Activated CD4-positive, alpha-beta memory T cell treated with anti-CD3 and anti-CD28 coated beads, Interleukin-2, amount 10 ng/mL, durations not matched to agents 7 days and 5 days (primary cell): ENCODE results near the gene USP17L15. TPM values are rescaled to one million over a fixed set of nuclear protein-coding genes. Genes with fewer than 3 reads are reported as not detected.
"Not testable (repeated sequence)": the region's sequence is repeated elsewhere in the genome, so short reads cannot be mapped to it uniquely, and the experiment has no call there.

Experiments
- CTCF ChIA-PET: fragments of 350-600 bp; sonication (Branson Sonifier 250); formaldehyde crosslinking; loops from one replicate; lab custom pipeline; 2021; ENCODE audit warnings: antibody characterized with exemption, inconsistent platforms; lab: Charles Lee
- POLR2A ChIA-PET: fragments of 350-600 bp; sonication (Branson Sonifier 250); formaldehyde crosslinking; loops from one replicate; lab custom pipeline; 2021; ENCODE audit warnings: antibody characterized with exemption; lab: Charles Lee
- DNase-seq: peaks from one replicate; pipeline ENCODE4 v3.0.0-alpha.2; 2020
- H3K27ac Mint-ChIP-seq: one replicate; pipeline ENCODE4 v1.8.0; 2021; ENCODE audit warnings: mild to moderate bottlenecking, mixed read lengths
- H3K27me3 Mint-ChIP-seq: one replicate; pipeline ENCODE4 v1.8.0; 2021; ENCODE audit warnings: mixed read lengths
- H3K36me3 Mint-ChIP-seq: one replicate; pipeline ENCODE4 v1.8.0; 2021; ENCODE audit warnings: low read depth, mixed read lengths
- H3K4me1 Mint-ChIP-seq: one replicate; pipeline ENCODE4 v1.8.0; 2021; ENCODE audit warnings: mixed read lengths
- H3K4me3 Mint-ChIP-seq: one replicate; pipeline ENCODE4 v1.8.0; 2021; ENCODE audit warnings: mild to moderate bottlenecking, mixed read lengths
- H3K9me3 Mint-ChIP-seq: one replicate; pipeline ENCODE4 v1.8.0; 2021; ENCODE audit warnings: mixed read lengths
- total RNA-seq, 2 experiments: library from RNA; stranded (reverse); gene quantifications; one replicate each; pipeline ENCODE4 v1.2.3, GENCODE V29; 2021

Gene USP17L15
- not detected for total RNA-seq

DNA sequence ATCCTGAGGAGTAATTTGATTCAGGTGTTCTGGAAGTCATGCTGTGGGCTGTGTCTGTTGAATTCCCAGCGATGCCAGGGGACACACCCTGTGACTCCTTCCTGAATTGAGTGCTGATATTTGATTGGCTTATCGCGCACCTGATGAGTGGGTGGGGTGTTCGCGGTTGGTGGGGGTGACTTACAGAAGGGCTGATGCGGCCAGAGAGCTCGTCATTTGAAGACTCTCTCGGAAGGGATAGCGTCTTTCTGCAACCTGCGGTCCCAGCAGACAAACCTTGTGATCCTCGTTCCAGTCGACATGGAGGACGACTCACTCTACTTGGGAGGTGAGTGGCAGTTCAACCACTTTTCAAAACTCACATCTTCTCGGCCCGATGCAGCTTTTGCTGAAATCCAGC lies at the start of gene USP17L15:
Gene USP17L15, plus strand, starts transcription at position 301 of the 400 bp plus-strand sequence. Its CDS starts 0 bp downstream, at position 301.
- DNase-seq, CTCF ChIA-PET, H3K27me3 Mint-ChIP-seq, POLR2A ChIA-PET, H3K27ac Mint-ChIP-seq, H3K4me3 Mint-ChIP-seq, H3K9me3 Mint-ChIP-seq, H3K36me3 Mint-ChIP-seq, H3K4me1 Mint-ChIP-seq: not testable (repeated sequence)

GRCh38 chr4:9210357-9210756 lies 23.8 kb upstream of the USP17L15 start, which contains the start of gene USP17L10:
Gene USP17L10, plus strand, starts transcription at chr4:9210657. Its CDS starts 0 bp downstream, at chr4:9210657.
- H3K27ac Mint-ChIP-seq, POLR2A ChIA-PET, H3K4me1 Mint-ChIP-seq, H3K36me3 Mint-ChIP-seq, CTCF ChIA-PET, H3K9me3 Mint-ChIP-seq, H3K27me3 Mint-ChIP-seq, H3K4me3 Mint-ChIP-seq, DNase-seq: not testable (repeated sequence)

- H3K4me1 Mint-ChIP-seq, H3K27ac Mint-ChIP-seq, H3K9me3 Mint-ChIP-seq, H3K4me3 Mint-ChIP-seq, H3K27me3 Mint-ChIP-seq, H3K36me3 Mint-ChIP-seq, DNase-seq, POLR2A ChIA-PET, CTCF ChIA-PET: not testable (repeated sequence)
These were observed 19.5 kb upstream of the USP17L15 start for GRCh38 chr4:9214701-9215100.

DNA sequence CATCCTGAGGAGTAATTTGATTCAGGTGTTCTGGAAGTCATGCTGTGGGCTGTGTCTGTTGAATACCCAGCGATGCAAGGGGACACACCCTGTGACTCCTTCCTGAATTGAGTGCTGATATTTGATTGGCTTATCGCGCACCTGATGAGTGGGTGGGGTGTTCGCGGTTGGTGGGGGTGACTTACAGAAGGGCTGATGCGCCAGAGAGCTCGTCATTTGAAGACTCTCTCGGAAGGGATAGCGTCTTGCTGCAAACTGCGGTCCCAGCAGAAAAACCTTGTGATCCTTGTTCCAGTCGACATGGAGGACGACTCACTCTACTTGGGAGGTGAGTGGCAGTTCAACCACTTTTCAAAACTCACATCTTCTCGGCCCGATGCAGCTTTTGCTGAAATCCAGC lies 19.1 kb upstream of the USP17L15 start, which contains the start of gene USP17L11:
Gene USP17L11, plus strand, starts transcription at position 301 of the 400 bp plus-strand sequence. Its CDS starts 0 bp downstream, at position 301.
- H3K36me3 Mint-ChIP-seq, H3K4me1 Mint-ChIP-seq, H3K27me3 Mint-ChIP-seq, CTCF ChIA-PET, POLR2A ChIA-PET, H3K4me3 Mint-ChIP-seq, H3K27ac Mint-ChIP-seq, H3K9me3 Mint-ChIP-seq, DNase-seq: not testable (repeated sequence)

DNA sequence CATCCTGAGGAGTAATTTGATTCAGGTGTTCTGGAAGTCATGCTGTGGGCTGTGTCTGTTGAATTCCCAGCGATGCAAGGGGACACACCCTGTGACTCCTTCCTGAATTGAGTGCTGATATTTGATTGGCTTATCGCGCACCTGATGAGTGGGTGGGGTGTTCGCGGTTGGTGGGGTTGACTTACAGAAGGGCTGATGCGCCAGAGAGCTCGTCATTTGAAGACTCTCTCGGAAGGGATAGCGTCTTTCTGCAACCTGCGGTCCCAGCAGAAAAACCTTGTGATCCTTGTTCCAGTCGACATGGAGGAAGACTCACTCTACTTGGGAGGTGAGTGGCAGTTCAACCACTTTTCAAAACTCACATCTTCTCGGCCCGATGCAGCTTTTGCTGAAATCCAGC lies 14.3 kb upstream of the USP17L15 start, which contains the start of gene USP17L12:
Gene USP17L12, plus strand, starts transcription at position 301 of the 400 bp plus-strand sequence. Its CDS starts 0 bp downstream, at position 301.
- H3K4me1 Mint-ChIP-seq, POLR2A ChIA-PET, H3K27ac Mint-ChIP-seq, H3K9me3 Mint-ChIP-seq, DNase-seq, H3K27me3 Mint-ChIP-seq, H3K4me3 Mint-ChIP-seq, CTCF ChIA-PET, H3K36me3 Mint-ChIP-seq: not testable (repeated sequence)

- POLR2A ChIA-PET, H3K4me3 Mint-ChIP-seq, H3K36me3 Mint-ChIP-seq, CTCF ChIA-PET, H3K9me3 Mint-ChIP-seq, H3K27me3 Mint-ChIP-seq, H3K27ac Mint-ChIP-seq, H3K4me1 Mint-ChIP-seq, DNase-seq: not testable (repeated sequence)
These were observed 9.6 kb upstream of the USP17L15 start, which contains the start of gene USP17L13 for GRCh38 chr4:9224596-9224995. Gene USP17L13, plus strand, starts transcription at chr4:9224896. Its CDS starts 0 bp downstream, at chr4:9224896.

GRCh38 chr4:9230249-9230648 lies 3.9 kb upstream of the USP17L15 start:
- H3K27me3 Mint-ChIP-seq, H3K36me3 Mint-ChIP-seq, H3K9me3 Mint-ChIP-seq, POLR2A ChIA-PET, H3K4me3 Mint-ChIP-seq, CTCF ChIA-PET, H3K27ac Mint-ChIP-seq, H3K4me1 Mint-ChIP-seq, DNase-seq: not testable (repeated sequence)

GRCh38 chr4:9238461-9238860 lies 4.3 kb downstream of the USP17L15 start:
- H3K27ac Mint-ChIP-seq, POLR2A ChIA-PET, DNase-seq, H3K9me3 Mint-ChIP-seq, H3K27me3 Mint-ChIP-seq, H3K36me3 Mint-ChIP-seq, H3K4me3 Mint-ChIP-seq, H3K4me1 Mint-ChIP-seq, CTCF ChIA-PET: not testable (repeated sequence)

DNA sequence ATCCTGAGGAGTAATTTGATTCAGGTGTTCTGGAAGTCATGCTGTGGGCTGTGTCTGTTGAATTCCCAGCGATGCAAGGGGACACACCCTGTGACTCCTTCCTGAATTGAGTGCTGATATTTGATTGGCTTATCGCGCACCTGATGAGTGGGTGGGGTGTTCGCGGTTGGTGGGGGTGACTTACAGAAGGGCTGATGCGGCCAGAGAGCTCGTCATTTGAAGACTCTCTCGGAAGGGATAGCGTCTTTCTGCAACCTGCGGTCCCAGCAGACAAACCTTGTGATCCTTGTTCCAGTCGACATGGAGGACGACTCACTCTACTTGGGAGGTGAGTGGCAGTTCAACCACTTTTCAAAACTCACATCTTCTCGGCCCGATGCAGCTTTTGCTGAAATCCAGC lies 9.4 kb downstream of the USP17L15 start, which contains the start of gene USP17L17:
Gene USP17L17, plus strand, starts transcription at position 301 of the 400 bp plus-strand sequence. Its CDS starts 0 bp downstream, at position 301.
- not testable (repeated sequence) for DNase-seq

DNA sequence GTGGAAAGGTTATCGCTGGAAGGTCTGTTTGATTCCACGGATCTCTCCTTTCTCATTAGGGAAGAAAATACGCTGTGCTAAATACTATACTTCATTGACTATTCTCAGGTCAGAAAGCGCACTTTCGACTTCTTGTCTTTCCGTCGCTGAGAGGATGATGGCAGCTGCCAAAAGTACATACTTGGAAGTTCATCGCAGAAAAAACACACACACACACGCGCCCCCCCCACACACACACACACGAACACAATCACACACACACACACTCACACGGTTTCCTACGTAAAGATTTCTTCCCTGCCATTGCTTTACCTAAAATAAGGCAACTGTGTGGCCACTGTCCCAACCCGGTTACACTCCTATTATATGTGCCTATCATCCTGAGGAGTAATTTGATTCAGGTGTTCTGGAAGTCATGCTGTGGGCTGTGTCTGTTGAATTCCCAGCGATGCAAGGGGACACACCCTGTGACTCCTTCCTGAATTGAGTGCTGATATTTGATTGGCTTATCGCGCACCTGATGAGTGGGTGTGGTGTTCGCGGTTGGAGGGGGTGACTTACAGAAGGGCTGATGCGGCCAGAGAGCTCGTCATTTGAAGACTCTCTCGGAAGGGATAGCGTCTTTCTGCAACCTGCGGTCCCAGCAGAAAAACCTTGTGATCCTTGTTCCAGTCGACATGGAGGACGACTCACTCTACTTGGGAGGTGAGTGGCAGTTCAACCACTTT lies 13.9 kb downstream of the USP17L15 start, which contains the start of gene USP17L18:
Gene USP17L18, plus strand, starts transcription at position 678 of the 728 bp plus-strand sequence. Its CDS starts 0 bp downstream, at position 678.
- peak; percentile 14 for DNase-seq
- H3K4me1 Mint-ChIP-seq, POLR2A ChIA-PET, H3K36me3 Mint-ChIP-seq, H3K27me3 Mint-ChIP-seq, H3K4me3 Mint-ChIP-seq, CTCF ChIA-PET, H3K9me3 Mint-ChIP-seq, H3K27ac Mint-ChIP-seq: not testable (repeated sequence)

More for the DNA sequence above, 9.4 kb downstream of the USP17L15 start, which contains the start of gene USP17L17:
- H3K4me1 Mint-ChIP-seq, H3K27me3 Mint-ChIP-seq, H3K36me3 Mint-ChIP-seq, H3K9me3 Mint-ChIP-seq, POLR2A ChIA-PET, H3K4me3 Mint-ChIP-seq, H3K27ac Mint-ChIP-seq, CTCF ChIA-PET: not testable (repeated sequence)

DNA sequence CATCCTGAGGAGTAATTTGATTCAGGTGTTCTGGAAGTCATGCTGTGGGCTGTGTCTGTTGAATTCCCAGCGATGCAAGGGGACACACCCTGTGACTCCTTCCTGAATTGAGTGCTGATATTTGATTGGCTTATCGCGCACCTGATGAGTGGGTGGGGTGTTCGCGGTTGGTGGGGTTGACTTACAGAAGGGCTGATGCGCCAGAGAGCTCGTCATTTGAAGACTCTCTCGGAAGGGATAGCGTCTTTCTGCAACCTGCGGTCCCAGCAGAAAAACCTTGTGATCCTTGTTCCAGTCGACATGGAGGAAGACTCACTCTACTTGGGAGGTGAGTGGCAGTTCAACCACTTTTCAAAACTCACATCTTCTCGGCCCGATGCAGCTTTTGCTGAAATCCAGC lies 18.9 kb downstream of the USP17L15 start, which contains the start of gene USP17L19:
Gene USP17L19, plus strand, starts transcription at position 301 of the 400 bp plus-strand sequence. Its CDS starts 0 bp downstream, at position 301.
- H3K4me3 Mint-ChIP-seq, POLR2A ChIA-PET, H3K27ac Mint-ChIP-seq, CTCF ChIA-PET, H3K27me3 Mint-ChIP-seq, H3K36me3 Mint-ChIP-seq, H3K9me3 Mint-ChIP-seq, H3K4me1 Mint-ChIP-seq, DNase-seq: not testable (repeated sequence)

DNA sequence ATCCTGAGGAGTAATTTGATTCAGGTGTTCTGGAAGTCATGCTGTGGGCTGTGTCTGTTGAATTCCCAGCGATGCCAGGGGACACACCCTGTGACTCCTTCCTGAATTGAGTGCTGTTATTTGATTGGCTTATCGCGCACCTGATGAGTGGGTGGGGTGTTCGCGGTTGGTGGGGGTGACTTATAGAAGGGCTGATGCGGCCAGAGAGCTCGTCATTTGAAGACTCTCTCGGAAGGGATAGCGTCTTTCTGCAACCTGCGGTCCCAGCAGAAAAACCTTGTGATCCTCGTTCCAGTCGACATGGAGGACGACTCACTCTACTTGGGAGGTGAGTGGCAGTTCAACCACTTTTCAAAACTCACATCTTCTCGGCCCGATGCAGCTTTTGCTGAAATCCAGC lies 23.6 kb downstream of the USP17L15 start, which contains the start of gene USP17L20:
Gene USP17L20, plus strand, starts transcription at position 301 of the 400 bp plus-strand sequence. Its CDS starts 0 bp downstream, at position 301.
- DNase-seq, H3K27ac Mint-ChIP-seq, H3K4me1 Mint-ChIP-seq, POLR2A ChIA-PET, H3K4me3 Mint-ChIP-seq, H3K27me3 Mint-ChIP-seq, H3K9me3 Mint-ChIP-seq, H3K36me3 Mint-ChIP-seq, CTCF ChIA-PET: not testable (repeated sequence)

- H3K9me3 Mint-ChIP-seq, CTCF ChIA-PET: not testable (repeated sequence)
These were observed 28.4 kb downstream of the USP17L15 start, which contains the start of gene USP17L21 for GRCh38 chr4:9262572-9262971. Gene USP17L21, plus strand, starts transcription at chr4:9262872. Its CDS starts 0 bp downstream, at chr4:9262872.

More at GRCh38 chr4:9262572-9262971, 28.4 kb downstream of the USP17L15 start, which contains the start of gene USP17L21:
- POLR2A ChIA-PET, H3K27me3 Mint-ChIP-seq, H3K27ac Mint-ChIP-seq, DNase-seq, H3K36me3 Mint-ChIP-seq, H3K4me3 Mint-ChIP-seq, H3K4me1 Mint-ChIP-seq: not testable (repeated sequence)
